SK-N-SH treated with all-trans-retinoic acid at 6 μM for 48 hours (cell line): ENCODE measurements around the gene HEPHL1.

Experiments used
- ATAC-seq: fragments of 200-7000 bp; cut with Tn5 transposase; 3 replicates; pipeline ENCODE4 v1.9.1; 2020; ENCODE audit warnings: mild to moderate bottlenecking, moderate library complexity
- ARNTL ChIP-seq: fragments of 450-650 bp; formaldehyde crosslinking; IDR thresholded peaks from 2 replicates; pipeline ENCODE4 v1.5.0; 2020; ENCODE audit warnings: low read depth, mild to moderate bottlenecking, moderate library complexity, borderline replicate concordance
- BACH2 ChIP-seq: fragments of 250-450 bp; sonication (Bioruptor Pico); IDR thresholded peaks from 2 replicates; pipeline ENCODE4 v1.9.0; 2021; ENCODE audit warnings: mild to moderate bottlenecking, borderline replicate concordance
- CSDC2 ChIP-seq: fragments of 250-450 bp; sonication (Bioruptor Pico); IDR thresholded peaks from 2 replicates; pipeline ENCODE4 v1.5.0; 2020; ENCODE audit warnings: mild to moderate bottlenecking, moderate library complexity
- ESRRG ChIP-seq: fragments of 250-450 bp; sonication (Bioruptor Pico); IDR thresholded peaks from 2 replicates; pipeline ENCODE4 v1.6.1; 2021; ENCODE audit warnings: mild to moderate bottlenecking
- GLIS3 ChIP-seq: fragments of 250-450 bp; sonication (Bioruptor Pico); IDR thresholded peaks from 2 replicates; pipeline ENCODE4 v1.5.0; 2020; ENCODE audit warnings: mild to moderate bottlenecking, moderate library complexity
- ISL1 ChIP-seq: fragments of 250-450 bp; sonication (Bioruptor Pico); IDR thresholded peaks from 2 replicates; pipeline ENCODE4 v2.1.2; 2022; ENCODE audit warnings: mild to moderate bottlenecking, moderate library complexity
- OSR1 ChIP-seq: fragments of 250-450 bp; sonication (Bioruptor Pico); IDR thresholded peaks from 2 replicates; pipeline ENCODE4 v1.8.0; 2022; ENCODE audit warnings: moderate library complexity, mild to moderate bottlenecking, inconsistent platforms
- PPARA ChIP-seq: fragments of 250-450 bp; sonication (Bioruptor Pico); IDR thresholded peaks from 2 replicates; pipeline ENCODE4 v1.5.0; 2020; ENCODE audit warnings: mild to moderate bottlenecking, borderline replicate concordance
- RARB ChIP-seq: fragments of 250-450 bp; sonication (Bioruptor Pico); IDR thresholded peaks from 2 replicates; pipeline ENCODE4 v1.8.0; 2021; ENCODE audit warnings: mild to moderate bottlenecking, moderate library complexity
- SNAI2 ChIP-seq: fragments of 250-450 bp; sonication (Bioruptor Pico); IDR thresholded peaks from 2 replicates; pipeline ENCODE4 v1.5.0; 2020; ENCODE audit warnings: mild to moderate bottlenecking, moderate library complexity
- TCF4 ChIP-seq: fragments of 250-450 bp; sonication (Bioruptor Pico); IDR thresholded peaks from 2 replicates; pipeline ENCODE4 v1.8.0; 2021; ENCODE audit warnings: mild to moderate bottlenecking, moderate library complexity, borderline replicate concordance
- TOX ChIP-seq: fragments of 250-450 bp; sonication (Bioruptor Pico); IDR thresholded peaks from 2 replicates; pipeline ENCODE4 v1.8.0; 2021; ENCODE audit warnings: mild to moderate bottlenecking, moderate library complexity, borderline replicate concordance
- ZC3H10 ChIP-seq: fragments of 250-450 bp; sonication (Bioruptor Pico); IDR thresholded peaks from 2 replicates; pipeline ENCODE4 v1.5.1; 2021; ENCODE audit warnings: mild to moderate bottlenecking, moderate library complexity
- ZFP3 ChIP-seq: fragments of 250-450 bp; sonication (Bioruptor Pico); IDR thresholded peaks from 2 replicates; pipeline ENCODE4 v1.5.0; 2020; ENCODE audit warnings: mild to moderate bottlenecking, moderate library complexity
- ZFP30 ChIP-seq: fragments of 450-650 bp; formaldehyde crosslinking; IDR thresholded peaks from 2 replicates; pipeline ENCODE4 v1.5.0; 2022; ENCODE audit warnings: mild to moderate bottlenecking, moderate library complexity
- ZNF565 ChIP-seq: fragments of 450-650 bp; formaldehyde crosslinking; conservative IDR thresholded peaks from 2 replicates; pipeline ENCODE4 v1.5.0; 2020; ENCODE audit warnings: low read depth, mild to moderate bottlenecking, moderate library complexity
- ZNF70 ChIP-seq: fragments of 450-650 bp; formaldehyde crosslinking; IDR thresholded peaks from 2 replicates; pipeline ENCODE4 v1.5.0; 2020; ENCODE audit warnings: mild to moderate bottlenecking, moderate library complexity
- ZNF8 ChIP-seq: fragments of 450-650 bp; formaldehyde crosslinking; IDR thresholded peaks from 2 replicates; pipeline ENCODE4 v1.5.0; 2020; ENCODE audit warnings: mild to moderate bottlenecking, moderate library complexity
- TF ChIP-seq, protein P1 (sequence below): fragments of 250-450 bp; sonication (Bioruptor Pico); IDR thresholded peaks from 2 replicates; pipeline ENCODE4 v1.8.0; 2021; ENCODE audit warnings: low read depth, mild to moderate bottlenecking, moderate library complexity, borderline replicate concordance
- TF ChIP-seq, protein P2 (sequence below): fragments of 250-450 bp; sonication (Bioruptor Pico); IDR thresholded peaks from 2 replicates; pipeline ENCODE4 v1.5.1; 2021; ENCODE audit warnings: mild to moderate bottlenecking, moderate library complexity
- TF ChIP-seq, protein P3 (sequence below): fragments of 250-450 bp; sonication (Bioruptor Pico); IDR thresholded peaks from 2 replicates; pipeline ENCODE4 v1.5.1; 2020; ENCODE audit warnings: low read depth, mild to moderate bottlenecking, moderate library complexity
- TF ChIP-seq, protein P4 (sequence below): fragments of 250-450 bp; sonication (Bioruptor Pico); IDR thresholded peaks from 2 replicates; pipeline ENCODE4 v1.8.0; 2020; ENCODE audit warnings: mild to moderate bottlenecking, moderate library complexity, borderline replicate concordance
- TF ChIP-seq, protein P5 (sequence below): fragments of 250-450 bp; sonication (Bioruptor Pico); IDR thresholded peaks from 2 replicates; pipeline ENCODE4 v1.5.0; 2020; ENCODE audit warnings: mild to moderate bottlenecking, moderate library complexity

Gene HEPHL1

DNA sequence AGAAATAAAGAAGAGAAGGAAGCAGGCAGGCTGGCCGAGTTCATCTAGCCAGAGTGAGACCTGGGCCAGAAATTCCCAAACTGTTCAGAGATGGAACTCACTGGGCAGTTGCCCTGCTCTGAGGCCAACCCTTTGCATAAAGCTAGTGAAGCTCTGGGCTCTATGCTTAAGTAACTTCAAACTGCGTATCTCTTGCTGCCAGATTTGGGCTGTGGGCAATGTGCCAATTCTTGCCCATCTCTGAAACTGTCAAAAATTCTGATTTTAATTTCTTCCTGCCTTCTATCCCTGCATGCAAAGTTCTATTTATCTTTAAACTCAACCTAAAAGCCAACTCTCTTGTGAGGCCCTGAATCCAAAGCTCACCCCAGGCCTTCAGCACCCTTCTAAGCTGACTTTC is 36.2 kb upstream of the HEPHL1 start:
- TF ChIP-seq, protein P1, sequence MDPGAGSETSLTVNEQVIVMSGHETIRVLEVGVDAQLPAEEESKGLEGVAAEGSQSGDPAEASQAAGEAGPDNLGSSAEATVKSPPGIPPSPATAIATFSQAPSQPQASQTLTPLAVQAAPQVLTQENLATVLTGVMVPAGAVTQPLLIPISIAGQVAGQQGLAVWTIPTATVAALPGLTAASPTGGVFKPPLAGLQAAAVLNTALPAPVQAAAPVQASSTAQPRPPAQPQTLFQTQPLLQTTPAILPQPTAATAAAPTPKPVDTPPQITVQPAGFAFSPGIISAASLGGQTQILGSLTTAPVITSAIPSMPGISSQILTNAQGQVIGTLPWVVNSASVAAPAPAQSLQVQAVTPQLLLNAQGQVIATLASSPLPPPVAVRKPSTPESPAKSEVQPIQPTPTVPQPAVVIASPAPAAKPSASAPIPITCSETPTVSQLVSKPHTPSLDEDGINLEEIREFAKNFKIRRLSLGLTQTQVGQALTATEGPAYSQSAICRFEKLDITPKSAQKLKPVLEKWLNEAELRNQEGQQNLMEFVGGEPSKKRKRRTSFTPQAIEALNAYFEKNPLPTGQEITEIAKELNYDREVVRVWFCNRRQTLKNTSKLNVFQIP (CRISPR knock-in tag) = no peak
- TF ChIP-seq GLIS3 (no peak), ZFP30 (no peak), RARB (CRISPR knock-in tag) (no peak), BACH2 (no peak), ARNTL (no peak), ISL1 (no peak), CSDC2 (CRISPR knock-in tag) (no peak), ZC3H10 (CRISPR knock-in tag) (no peak), SNAI2 (CRISPR knock-in tag) (no peak), ZNF565 (CRISPR knock-in tag) (no peak), ZNF70 (CRISPR knock-in tag) (no peak), TCF4 (CRISPR knock-in tag) (no peak), ESRRG (CRISPR knock-in tag) (no peak)
- TF ChIP-seq, protein P2, sequence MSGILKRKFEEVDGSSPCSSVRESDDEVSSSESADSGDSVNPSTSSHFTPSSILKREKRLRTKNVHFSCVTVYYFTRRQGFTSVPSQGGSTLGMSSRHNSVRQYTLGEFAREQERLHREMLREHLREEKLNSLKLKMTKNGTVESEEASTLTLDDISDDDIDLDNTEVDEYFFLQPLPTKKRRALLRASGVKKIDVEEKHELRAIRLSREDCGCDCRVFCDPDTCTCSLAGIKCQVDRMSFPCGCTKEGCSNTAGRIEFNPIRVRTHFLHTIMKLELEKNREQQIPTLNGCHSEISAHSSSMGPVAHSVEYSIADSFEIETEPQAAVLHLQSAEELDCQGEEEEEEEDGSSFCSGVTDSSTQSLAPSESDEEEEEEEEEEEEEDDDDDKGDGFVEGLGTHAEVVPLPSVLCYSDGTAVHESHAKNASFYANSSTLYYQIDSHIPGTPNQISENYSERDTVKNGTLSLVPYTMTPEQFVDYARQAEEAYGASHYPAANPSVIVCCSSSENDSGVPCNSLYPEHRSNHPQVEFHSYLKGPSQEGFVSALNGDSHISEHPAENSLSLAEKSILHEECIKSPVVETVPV (CRISPR knock-in tag) = no peak
- TF ChIP-seq, protein P3, sequence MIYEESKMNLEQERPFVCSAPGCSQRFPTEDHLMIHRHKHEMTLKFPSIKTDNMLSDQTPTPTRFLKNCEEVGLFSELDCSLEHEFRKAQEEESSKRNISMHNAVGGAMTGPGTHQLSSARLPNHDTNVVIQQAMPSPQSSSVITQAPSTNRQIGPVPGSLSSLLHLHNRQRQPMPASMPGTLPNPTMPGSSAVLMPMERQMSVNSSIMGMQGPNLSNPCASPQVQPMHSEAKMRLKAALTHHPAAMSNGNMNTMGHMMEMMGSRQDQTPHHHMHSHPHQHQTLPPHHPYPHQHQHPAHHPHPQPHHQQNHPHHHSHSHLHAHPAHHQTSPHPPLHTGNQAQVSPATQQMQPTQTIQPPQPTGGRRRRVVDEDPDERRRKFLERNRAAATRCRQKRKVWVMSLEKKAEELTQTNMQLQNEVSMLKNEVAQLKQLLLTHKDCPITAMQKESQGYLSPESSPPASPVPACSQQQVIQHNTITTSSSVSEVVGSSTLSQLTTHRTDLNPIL (CRISPR knock-in tag) = no peak
- TF ChIP-seq, protein P4, sequence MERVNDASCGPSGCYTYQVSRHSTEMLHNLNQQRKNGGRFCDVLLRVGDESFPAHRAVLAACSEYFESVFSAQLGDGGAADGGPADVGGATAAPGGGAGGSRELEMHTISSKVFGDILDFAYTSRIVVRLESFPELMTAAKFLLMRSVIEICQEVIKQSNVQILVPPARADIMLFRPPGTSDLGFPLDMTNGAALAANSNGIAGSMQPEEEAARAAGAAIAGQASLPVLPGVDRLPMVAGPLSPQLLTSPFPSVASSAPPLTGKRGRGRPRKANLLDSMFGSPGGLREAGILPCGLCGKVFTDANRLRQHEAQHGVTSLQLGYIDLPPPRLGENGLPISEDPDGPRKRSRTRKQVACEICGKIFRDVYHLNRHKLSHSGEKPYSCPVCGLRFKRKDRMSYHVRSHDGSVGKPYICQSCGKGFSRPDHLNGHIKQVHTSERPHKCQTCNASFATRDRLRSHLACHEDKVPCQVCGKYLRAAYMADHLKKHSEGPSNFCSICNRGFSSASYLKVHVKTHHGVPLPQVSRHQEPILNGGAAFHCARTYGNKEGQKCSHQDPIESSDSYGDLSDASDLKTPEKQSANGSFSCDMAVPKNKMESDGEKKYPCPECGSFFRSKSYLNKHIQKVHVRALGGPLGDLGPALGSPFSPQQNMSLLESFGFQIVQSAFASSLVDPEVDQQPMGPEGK = no peak
- TF ChIP-seq, protein P5, sequence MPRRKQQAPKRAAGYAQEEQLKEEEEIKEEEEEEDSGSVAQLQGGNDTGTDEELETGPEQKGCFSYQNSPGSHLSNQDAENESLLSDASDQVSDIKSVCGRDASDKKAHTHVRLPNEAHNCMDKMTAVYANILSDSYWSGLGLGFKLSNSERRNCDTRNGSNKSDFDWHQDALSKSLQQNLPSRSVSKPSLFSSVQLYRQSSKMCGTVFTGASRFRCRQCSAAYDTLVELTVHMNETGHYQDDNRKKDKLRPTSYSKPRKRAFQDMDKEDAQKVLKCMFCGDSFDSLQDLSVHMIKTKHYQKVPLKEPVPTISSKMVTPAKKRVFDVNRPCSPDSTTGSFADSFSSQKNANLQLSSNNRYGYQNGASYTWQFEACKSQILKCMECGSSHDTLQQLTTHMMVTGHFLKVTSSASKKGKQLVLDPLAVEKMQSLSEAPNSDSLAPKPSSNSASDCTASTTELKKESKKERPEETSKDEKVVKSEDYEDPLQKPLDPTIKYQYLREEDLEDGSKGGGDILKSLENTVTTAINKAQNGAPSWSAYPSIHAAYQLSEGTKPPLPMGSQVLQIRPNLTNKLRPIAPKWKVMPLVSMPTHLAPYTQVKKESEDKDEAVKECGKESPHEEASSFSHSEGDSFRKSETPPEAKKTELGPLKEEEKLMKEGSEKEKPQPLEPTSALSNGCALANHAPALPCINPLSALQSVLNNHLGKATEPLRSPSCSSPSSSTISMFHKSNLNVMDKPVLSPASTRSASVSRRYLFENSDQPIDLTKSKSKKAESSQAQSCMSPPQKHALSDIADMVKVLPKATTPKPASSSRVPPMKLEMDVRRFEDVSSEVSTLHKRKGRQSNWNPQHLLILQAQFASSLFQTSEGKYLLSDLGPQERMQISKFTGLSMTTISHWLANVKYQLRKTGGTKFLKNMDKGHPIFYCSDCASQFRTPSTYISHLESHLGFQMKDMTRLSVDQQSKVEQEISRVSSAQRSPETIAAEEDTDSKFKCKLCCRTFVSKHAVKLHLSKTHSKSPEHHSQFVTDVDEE (CRISPR knock-in tag) = no peak
- ATAC-seq = no peak

DNA sequence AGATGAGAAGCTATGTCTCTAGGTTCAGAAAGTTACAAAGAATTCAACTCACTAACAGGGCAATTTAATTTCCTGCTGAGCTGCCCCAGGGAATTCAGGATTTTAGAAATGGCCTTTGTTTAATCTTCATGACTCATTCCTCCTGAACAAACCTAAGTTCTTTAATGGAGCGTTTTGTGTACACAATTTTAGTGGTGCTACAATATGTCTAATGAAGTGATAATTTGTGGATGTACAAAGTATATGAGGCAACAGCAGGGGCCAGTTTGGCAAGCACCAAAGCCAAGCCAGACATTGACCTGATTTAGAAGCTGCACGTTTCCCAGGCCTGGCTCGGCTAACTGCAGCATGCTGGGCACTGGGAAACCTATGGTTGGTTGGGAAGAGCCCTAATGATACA is 34.4 kb upstream of the HEPHL1 start:
- no peak for ATAC-seq
- TF ChIP-seq GLIS3 (no peak), PPARA (CRISPR knock-in tag) (no peak), ZNF8 (CRISPR knock-in tag) (no peak)
- TF ChIP-seq, protein P5 (CRISPR knock-in tag) = no peak

DNA sequence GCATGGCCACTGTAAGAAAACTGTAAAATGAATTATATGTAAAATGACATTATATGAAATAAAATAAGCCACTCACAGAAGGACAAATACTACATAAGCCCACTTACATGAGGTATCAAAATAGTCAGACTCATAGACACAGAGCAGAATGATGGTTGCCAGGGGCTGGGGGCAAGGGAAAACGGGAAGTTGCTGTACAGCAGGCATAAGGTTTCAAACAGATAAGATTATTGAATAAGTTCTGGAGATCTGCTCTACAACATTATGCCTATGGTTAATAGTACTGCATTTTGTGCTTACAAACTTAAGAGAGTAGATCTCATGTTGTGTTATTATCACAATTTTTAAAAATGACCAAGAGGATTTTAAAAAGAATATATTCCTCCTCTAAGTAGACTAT is 32.7 kb upstream of the HEPHL1 start:
- no peak for ATAC-seq
- TF ChIP-seq TOX (no peak), ZNF8 (CRISPR knock-in tag) (no peak), ISL1 (no peak), CSDC2 (CRISPR knock-in tag) (no peak), ZNF565 (CRISPR knock-in tag) (no peak), GLIS3 (no peak), ZFP30 (no peak), ZFP3 (CRISPR knock-in tag) (no peak), OSR1 (CRISPR knock-in tag) (no peak), RARB (CRISPR knock-in tag) (no peak), ZC3H10 (CRISPR knock-in tag) (no peak)
- TF ChIP-seq, protein P4 = no peak
